GM04503 (cell line): ENCODE results near the gene RNASE3.
"Not testable (repeated sequence)": the region's sequence is repeated elsewhere in the genome, so short reads cannot be mapped to it uniquely, and the experiment has no call there.

ENCODE experiments used
- DNase-seq: peaks from one replicate; pipeline ENCODE4 v3.0.0-alpha.2; 2012; ENCODE audit warnings: low read depth

RNASE3 gene

DNA sequence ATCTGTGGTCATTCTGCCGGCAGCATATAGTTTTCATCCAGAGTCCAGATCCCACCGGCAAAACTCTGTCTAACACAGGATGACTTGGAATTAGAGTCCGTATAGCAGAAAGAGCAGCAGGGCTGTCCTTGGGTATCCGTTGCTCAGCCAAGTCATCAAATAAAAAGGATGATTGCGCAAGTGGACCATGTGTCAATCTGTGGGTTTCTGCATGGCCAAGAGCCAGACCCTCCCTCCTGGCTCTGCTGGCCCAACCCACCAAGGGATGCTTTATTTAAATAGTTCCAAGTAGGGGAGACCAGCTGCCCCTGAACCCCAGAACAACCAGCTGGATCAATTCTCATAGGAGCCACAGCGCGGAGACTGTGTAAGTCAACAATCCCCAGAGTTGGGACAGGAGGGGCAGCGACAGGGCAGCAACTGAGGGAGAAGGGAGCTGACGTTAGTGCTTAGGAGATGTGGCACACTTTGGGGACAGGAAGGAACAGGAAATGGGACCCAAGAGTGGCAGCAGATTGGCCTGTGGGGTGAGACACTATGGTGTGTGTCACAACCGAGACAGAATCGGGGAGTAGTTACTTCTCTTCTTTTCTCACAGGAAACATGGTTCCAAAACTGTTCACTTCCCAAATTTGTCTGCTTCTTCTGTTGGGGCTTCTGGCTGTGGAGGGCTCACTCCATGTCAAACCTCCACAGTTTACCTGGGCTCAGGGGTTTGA lies 28.0 kb downstream of the RNASE3 start:
- DNase-seq = not testable (repeated sequence)

DNA sequence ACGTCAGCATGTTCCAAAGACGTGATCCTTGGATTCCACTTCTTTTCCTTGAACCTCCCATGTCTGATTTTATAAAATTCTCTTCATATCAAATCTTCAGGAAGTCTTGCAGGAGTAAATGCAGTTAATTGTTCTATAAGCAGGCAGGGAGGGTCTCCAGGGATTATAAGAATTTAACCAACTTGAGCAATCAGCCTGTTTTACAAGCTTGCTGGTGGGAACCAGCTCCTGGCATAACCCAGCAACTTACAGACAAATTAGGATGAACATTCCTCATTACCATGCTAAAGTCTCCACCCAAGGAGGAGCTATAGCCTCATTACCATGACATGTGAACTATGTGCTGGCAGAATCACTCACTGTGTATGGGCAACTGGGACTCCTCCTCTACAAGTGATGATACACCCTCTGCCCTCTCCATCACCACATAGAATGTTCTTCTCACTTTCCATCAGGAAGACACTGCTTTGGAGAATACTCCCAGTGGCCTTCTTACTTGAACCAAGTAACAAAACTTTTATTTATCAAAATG lies 32.6 kb downstream of the RNASE3 start:
- DNase-seq = not testable (repeated sequence)

DNA sequence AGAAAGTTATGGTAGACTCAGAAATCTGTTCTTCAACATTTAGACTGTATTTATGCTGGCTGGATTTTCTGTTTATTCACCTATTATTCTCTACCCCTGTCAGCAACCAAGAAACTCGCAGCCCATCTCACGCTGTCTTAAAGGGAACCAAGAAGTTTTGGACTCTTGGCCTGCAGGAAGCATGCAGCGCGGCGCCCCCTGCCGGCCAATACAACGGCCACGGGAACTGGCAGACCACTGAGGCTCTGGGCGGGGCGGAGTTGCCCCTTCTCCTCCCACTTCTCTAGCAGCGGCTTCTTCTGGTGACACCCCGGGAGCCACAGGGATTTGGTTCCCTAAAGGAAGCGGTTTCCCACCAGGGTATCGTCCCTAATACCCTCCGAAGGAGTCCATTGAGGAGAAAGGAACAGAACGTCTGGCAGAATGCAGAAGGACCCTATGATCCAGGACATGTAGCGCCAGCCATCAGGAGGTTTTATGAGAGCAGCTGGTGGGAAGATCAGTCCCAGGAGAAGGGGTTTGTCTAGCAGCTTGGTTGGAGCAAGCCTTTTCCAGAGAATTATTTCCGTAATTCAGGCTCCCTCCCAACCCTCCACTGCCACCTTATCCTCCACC lies 43.1 kb downstream of the RNASE3 start:
- no peak for DNase-seq

DNA sequence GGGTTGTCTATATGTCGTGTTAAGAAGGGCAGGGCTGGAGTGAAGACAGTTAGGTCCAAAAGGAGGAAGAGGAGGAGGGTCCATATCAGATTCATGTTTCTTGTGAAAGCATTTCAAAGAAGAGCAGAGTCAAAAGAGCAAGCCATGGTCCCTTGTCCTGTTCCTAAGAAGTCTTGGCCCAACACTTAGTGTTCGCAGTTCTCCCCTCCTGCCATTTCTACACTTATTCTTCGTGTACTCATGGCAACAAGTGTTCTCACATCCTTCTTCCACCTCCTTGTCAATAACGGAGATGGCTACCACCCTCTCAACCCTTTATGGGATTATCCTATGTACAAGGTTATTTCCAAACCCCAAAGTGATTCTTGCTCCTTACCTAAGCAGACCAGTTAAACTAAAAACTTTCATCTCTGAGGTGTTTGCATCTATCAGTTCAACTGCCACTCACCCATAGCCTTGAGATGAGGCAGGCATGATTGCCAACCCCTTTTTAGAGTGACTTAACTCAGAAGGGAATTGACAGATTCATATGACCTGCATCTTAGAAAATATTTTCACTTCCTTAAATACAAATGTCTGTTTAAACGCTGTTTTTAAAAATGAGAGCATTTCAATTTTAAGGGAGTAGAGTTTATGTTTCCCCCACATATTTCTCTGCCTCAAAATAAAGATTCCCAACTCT lies 44.3 kb downstream of the RNASE3 start:
- DNase-seq = no peak
